IPS-NIHi7 (cell line): Measurements from ENCODE around the gene MPP7.
"Not testable (repeated sequence)": the region's sequence is repeated elsewhere in the genome, so short reads cannot be mapped to it uniquely, and the experiment has no call there.

ENCODE experiments used
- DNase-seq: peaks from one replicate; pipeline ENCODE4 v3.0.0; 2012; ENCODE audit warnings: mixed read lengths; ENCODE audit errors: extremely low spot score

Gene MPP7

GRCh38 chr10:28302638-28303488 lies at the start of gene MPP7:
Gene MPP7 (minus strand): TSS chr10:28303064. CDS start chr10:28238604, 64,460 bp downstream.
- peak; percentile 99 for DNase-seq

- DNase-seq: no peak
Measured at GRCh38 chr10:28349892-28350291, 47.0 kb upstream of the MPP7 start.

DNA sequence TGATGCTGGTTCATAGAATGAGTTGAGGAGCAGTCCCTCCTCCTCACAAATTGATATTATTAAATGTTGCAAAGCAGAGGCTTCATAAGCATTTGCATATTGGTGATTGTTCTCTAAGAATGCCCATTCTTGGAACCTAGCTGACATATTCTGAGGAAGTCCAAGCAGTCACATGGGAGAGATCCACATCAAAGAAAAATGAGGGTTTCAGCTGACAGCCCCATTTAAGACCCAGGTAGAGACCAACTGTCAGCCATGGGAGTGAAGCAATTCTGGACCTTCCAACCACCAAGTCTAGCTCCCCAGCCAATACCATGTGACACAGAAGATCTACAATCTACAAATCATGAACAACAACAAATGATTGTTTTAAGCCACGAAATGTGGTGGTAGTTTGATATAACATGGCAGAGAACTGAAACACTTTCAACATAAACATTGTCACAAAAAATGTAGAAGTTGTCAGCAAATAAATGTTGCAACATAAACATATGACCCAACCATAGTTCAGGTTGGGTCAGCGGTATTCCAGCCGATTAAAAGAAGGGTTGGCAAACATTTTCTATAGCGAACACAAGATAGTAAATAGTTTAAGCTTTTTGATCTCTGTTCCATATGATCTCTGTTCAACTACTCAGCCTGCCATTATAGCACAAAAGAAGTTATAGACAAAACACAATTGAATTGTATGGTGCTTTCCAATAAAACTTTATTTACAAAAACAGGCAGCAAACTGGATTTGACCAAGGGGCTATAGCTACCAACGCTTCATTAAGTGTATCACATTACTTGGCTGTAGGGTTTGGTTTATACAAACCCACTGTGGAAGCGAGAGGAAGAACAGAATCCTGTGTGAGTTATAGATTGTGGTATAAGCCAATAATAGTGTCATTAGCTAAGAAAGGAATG lies 41.4 kb upstream of the MPP7 start:
- DNase-seq: no peak

- no peak for DNase-seq
Measured at GRCh38 chr10:28343252-28343651, 40.4 kb upstream of the MPP7 start.

- not testable (repeated sequence) for DNase-seq
Measured at GRCh38 chr10:28341679-28342078, 38.8 kb upstream of the MPP7 start.

DNA sequence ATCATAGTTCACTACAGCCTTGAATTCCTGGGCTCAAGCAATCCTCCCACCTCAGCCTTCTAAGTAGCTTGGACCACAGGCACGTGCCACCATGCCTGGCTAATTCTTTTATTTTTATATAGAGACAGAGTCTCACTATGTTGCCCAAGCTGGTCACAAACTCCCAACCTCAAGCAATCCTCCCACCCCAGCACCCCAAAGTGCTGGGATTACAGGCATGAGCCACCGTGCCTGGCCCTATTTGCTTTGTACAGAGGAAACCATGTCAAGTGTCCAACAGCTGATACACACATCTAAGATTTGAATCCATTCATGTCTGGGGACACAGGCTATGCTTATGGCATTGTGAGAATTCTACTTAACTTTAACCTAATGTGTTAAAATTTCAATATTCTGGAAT lies 29.9 kb upstream of the MPP7 start:
- no peak for DNase-seq

DNA sequence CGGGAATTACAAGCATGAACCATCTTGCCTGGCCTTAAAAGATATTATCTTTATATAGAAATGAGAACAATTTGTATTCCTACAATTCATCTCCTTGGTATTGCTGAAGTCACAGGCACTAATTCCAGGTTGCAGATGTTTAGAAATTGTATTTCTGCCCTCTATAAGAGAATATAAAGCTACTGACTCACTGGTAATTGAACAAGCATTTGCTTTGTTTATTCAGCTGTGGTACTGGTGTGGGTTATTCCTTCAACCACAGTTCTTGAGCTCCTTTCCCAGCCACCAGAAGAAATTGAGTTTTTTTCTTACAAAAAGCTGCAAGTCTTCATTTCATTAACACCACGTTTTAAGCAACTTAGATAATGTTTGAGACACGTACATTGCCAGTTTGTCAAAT lies 29.0 kb upstream of the MPP7 start:
- DNase-seq: no peak

GRCh38 chr10:28331066-28331465 lies 28.2 kb upstream of the MPP7 start:
- DNase-seq: no peak

DNA sequence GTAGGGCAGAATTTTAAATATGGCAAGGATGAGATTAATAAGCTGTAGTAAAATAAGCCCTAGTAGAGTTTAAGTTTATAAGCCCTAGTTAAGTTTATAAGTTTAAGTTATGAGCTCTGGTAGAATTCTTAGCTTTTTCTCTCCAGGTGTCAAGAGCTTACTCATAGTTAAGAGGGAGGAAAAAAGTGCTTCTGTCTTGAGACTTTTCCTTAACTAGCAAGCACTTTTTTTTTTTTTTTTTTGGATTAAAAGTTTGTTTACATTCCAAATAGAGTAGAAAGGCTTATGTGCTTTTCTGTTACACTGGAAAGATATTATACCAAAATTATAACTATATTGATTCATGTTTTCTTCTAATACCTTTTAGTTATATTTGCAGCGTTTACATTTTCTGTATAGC lies 25.5 kb upstream of the MPP7 start:
- DNase-seq: no peak

DNA sequence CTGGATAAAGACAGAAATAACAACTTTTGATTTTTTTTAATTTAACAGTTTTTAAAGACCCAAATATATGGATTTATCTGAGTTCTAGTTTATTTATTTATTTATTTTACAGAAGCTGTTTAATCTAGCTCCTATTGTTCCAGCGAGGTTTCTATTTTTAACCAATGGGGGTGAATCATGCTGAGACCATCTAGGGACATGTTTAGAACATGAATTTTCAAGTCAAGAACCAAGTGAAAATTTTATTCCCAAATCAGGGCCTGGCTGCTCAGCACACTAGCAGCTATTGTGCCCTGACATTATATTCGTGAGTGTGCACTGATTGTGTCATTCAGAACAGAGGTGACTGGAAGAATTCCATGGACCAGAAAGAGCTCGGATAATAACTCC lies 24.6 kb upstream of the MPP7 start:
- DNase-seq: no peak

- peak; percentile 32 for DNase-seq
Measured at GRCh38 chr10:28326516-28327490, 23.9 kb upstream of the MPP7 start.

- no peak for DNase-seq
Measured at GRCh38 chr10:28320799-28321198, 17.9 kb upstream of the MPP7 start.

DNA sequence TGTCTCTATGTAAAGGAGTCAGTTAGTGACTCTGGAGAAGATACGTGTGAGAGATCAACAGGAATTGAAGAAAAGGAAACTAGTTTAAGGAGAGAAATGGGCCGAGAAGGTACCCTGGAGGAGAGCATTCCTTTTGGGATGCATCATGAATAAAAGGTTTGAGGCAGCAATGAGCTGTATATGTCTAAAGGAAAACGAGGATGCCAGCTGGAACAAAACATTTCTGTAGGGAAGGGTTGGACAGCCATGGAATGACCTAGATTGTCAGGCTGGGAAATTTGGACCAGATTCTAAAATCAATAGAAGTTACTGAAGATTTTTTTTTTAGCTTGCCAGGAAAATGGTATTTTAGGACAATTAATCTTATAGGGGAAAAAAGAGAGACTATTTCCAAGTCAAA lies 17.2 kb upstream of the MPP7 start:
- DNase-seq: no peak

DNA sequence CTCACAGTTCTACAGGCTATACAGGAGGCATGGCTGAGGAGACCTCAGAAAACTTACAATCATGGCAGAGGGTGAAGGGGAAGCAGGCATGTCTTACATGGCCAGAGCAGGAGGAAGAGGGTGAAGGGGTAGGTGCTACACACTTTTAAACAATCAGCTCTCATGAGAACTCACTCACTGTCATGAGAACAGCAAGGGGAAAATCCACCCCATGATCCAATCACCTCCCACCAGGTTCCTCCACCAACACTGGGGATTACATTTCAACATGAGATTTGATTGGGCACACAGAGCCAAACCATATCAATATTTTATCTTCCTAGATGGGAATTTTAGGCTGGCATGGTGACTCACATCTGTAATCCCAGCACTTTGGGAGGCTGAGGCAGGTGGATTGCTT lies 16.2 kb upstream of the MPP7 start:
- not testable (repeated sequence) for DNase-seq

- DNase-seq: no peak
Measured at GRCh38 chr10:28318626-28319025, 15.8 kb upstream of the MPP7 start.

DNA sequence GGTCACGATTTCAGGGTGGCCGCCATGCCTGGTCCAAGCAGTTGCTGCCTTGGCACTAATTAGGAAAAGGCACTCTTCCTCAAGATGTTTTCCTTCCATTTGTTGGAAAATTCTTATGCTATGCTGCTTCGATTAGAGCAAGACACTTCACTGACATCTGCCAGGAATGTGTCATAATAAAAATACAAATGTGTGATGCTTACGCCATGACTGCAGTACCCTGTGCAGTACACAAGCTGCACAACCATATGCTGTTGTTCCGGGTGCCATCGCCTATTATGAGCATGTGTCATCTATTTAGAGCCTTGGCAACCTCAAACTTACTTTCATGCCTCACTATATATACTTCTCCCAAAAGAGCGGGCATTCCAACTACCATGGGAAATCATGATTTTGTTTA lies 14.9 kb upstream of the MPP7 start:
- DNase-seq: no peak

- no peak for DNase-seq
Measured at GRCh38 chr10:28316696-28317095, 13.8 kb upstream of the MPP7 start.

DNA sequence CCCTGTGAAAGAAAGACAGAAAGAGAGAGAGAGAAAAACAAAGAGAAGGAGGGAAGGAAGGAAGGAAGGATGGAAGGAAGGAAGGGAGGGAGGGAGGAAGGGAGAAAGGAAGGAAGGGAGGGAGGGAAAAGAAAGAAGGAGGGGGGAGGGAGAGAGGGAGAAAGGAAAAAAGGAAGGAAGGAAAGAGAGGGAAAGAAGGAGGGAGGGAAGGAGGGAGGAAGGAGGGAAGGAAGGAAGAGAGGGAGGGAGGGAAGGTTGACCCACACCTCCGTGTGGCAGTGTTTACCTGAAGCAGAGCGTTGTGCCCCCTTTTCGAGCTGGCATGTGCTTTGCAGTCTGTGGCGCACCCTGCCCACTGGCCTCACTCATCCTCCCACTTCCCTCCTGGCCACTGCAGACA lies 12.3 kb upstream of the MPP7 start:
- DNase-seq: no peak

DNA sequence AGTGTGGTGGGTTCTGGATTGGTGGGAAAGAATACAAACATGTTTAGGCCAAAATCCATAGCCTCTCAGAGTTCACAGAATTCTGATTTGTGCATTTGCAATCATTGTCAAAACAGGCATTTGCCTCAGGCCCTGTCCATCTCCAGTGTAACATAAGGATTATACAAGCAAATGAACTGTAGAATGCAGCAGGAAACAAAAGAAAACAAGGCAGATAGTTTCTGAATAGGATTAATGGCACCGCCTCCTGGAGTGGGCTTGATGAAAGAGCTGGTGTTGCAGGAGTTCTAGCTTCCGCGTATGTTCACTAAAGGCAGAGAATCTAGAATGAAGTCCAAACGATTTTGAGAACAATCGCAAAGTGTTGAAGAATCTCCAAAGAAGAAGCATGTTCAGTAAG lies 11.3 kb upstream of the MPP7 start:
- no peak for DNase-seq

GRCh38 chr10:28312572-28312971 lies 9.7 kb upstream of the MPP7 start:
- DNase-seq: no peak

DNA sequence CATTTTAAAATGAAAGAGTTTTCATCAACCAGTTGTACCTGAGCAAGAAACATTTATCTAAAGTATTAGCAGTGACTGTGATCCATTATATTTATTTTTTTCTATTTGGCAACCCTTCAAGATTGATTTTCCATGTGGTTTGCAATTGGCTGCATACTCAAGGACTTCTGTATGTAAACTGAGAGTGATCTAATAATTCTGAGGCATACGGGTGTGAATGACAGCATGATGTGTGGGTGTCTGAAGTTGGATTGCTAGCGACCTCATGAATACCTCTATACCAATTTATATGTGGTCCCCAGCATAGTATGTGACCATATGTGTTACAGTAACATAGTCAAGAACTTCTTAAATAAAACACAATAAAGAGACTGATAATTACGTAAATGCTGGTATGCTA lies 8.2 kb upstream of the MPP7 start:
- no peak for DNase-seq

- DNase-seq: no peak
Measured at GRCh38 chr10:28307267-28307666, 4.4 kb upstream of the MPP7 start.
